ENCODE measurements around the gene TYROBP.

Gene TYROBP

GRCh38 chr19:35901854-35902661 is 6.0 kb downstream of the TYROBP start, which contains the start of gene HCST:
HCST (plus strand) TSS chr19:35902529; CDS start chr19:35902594, 65 bp downstream.
- TF ChIP-seq, protein P1, sequence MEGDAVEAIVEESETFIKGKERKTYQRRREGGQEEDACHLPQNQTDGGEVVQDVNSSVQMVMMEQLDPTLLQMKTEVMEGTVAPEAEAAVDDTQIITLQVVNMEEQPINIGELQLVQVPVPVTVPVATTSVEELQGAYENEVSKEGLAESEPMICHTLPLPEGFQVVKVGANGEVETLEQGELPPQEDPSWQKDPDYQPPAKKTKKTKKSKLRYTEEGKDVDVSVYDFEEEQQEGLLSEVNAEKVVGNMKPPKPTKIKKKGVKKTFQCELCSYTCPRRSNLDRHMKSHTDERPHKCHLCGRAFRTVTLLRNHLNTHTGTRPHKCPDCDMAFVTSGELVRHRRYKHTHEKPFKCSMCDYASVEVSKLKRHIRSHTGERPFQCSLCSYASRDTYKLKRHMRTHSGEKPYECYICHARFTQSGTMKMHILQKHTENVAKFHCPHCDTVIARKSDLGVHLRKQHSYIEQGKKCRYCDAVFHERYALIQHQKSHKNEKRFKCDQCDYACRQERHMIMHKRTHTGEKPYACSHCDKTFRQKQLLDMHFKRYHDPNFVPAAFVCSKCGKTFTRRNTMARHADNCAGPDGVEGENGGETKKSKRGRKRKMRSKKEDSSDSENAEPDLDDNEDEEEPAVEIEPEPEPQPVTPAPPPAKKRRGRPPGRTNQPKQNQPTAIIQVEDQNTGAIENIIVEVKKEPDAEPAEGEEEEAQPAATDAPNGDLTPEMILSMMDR (IDR thresholded peaks at IDR 0.05), result no peak

DNA sequence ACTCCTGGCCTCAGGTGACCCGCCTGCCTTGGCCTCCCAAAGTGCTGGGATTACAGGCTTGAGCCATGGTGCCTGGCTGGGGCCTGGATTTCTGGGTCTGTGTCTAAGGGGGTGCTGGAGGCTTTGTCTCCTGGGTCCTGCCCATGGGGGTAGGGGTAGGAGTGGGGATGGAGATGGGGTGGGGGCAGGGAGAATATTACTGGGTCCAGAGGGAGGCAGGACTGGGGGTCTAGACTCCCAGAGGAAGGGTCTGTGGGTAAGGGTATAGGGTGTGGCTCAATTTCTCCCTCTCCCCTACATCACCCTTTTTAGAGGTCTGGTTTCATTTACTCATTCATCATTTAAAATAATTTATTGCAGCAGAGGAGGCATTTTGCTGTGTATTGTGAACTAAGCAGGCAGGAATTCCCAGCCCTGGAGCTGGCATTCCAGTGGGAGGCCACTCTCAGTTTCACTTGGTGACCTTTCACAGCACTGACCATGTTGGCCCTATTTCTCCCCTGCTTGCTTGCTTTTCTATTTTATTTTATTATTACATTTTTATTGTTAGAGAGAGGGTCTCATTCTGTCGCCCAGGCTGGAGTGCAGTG is 6.9 kb downstream of the TYROBP start:
- TF ChIP-seq, protein P1 (IDR thresholded peaks at IDR 0.05), result no peak

DNA sequence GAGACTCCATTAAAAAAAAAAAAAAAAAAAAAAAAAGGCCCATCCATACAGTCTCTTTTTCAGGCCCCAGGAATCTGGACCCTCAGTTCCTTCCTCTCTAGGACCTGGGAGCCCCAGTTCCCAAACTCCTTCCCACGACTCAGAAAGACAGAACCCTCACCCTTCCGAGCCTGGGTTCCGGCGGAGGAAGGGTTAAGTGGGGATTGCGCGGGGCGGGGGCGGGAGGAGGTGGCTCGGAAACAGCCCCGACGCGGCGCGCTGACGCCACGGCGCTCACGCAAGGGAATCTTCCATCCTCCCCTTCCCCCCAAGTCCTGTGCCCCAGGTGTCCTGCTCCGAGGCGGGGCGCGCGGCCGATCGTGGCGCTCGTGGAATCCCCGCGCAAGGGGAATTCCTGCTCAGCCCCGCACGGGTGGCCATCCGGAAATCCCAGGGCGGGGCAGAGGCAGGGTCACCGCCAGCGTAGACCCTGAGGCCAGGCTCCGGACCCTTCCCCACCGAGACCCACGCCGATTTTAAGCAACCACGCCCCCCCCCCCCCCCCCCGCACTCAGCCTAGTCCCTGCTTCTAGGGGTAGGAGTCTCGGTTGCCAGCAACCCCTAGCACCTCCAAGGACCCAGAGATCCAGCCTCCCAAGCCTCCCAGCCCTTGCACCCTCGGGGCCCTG is 8.4 kb downstream of the TYROBP start:
- TF ChIP-seq, protein P1 (IDR thresholded peaks at IDR 0.05), result no peak

- TF ChIP-seq, protein P1 (IDR thresholded peaks at IDR 0.05), result no peak
These were observed 9.6 kb downstream of the TYROBP start for GRCh38 chr19:35898499-35898809.

GRCh38 chr19:35897706-35898451 is 10.2 kb downstream of the TYROBP start:
- TF ChIP-seq, protein P1 (IDR thresholded peaks at IDR 0.05), result no peak

GRCh38 chr19:35896643-35897040 is 11.5 kb downstream of the TYROBP start:
- TF ChIP-seq, protein P1 (IDR thresholded peaks at IDR 0.05), result no peak

DNA sequence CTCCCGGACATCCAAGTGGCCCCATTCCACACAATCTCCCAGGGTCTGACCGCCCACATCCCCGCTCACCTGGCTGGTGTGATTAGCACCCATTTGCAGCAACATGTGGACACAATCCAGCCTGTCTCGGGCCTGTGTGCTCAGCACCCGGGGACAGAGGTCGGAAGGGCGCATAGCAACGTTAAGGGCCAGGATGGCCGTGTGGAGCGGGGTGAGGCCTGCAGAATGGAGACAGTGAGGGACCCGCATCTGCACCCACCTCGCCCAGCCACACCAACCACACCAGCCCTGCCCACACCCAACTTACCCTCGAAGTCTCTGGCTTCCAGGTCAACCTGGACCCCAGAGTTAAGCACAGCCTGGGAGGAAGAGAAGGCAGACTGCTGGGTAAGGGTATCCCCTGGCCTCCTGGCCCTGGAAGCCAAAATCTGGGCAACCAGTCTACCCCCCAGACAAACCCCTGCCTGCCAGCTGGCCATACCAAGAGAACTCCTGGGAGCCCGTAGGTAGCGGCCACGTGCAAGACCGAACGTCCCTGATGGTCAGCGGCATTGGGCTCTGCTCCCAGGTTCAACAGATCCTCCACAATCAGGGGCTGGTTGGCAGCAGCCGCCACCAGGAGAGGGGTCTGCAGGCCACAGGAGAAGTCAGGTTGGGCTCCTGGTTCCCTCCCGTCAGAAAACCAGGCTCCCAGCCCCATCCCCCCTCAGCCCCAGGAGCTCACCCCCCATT is 12.0 kb downstream of the TYROBP start:
- TF ChIP-seq, protein P1 (IDR thresholded peaks at IDR 0.05), result no peak

Measured in LNCAP (cell line).